Ovary (tissue), 9 donors: ENCODE measurements around the gene FAM222A. TPM values are rescaled to one million over a fixed set of nuclear protein-coding genes. Genes with fewer than 3 reads are reported as not detected.

Experiments
- DNase-seq, 5 donors: peaks; one replicate each; pipeline ENCODE4 v3.0.0-alpha.2; 2019 to 2020
- H3K27ac ChIP-seq, 2 donors: fragments of 200-600 bp; one replicate each; pipeline versions ENCODE4 v1.5.1 to v1.8.0; 2019 to 2022
- H3K27me3 ChIP-seq: fragments of 200-600 bp; one replicate; pipeline ENCODE4 v1.8.0; 2022
- H3K36me3 ChIP-seq: fragments of 200-600 bp; sonication (generic); one replicate; pipeline ENCODE4 v1.5.1; 2019
- H3K4me1 ChIP-seq: one replicate; pipeline ENCODE4 v1.8.1; 2013; ENCODE audit warnings: mild to moderate bottlenecking, moderate library complexity; ENCODE audit not compliant: insufficient read depth
- H3K4me3 ChIP-seq: fragments of 200-600 bp; sonication (generic); one replicate; pipeline ENCODE4 v1.5.1; 2017
- H3K9me3 ChIP-seq, 2 donors: fragments of 200-600 bp in 1 of 2; sonication (generic) in 1 of 2; one replicate each; pipeline versions ENCODE4 v1.5.1 to v1.8.1; 2013 to 2019; ENCODE audit warnings: mild to moderate bottlenecking in 1 of 2, moderate library complexity in 1 of 2
- CTCF ChIP-seq, 3 donors: fragments of 450-650 bp in 2 of 3; fragments of 200-600 bp in 1 of 3; IDR thresholded peaks; one replicate each; pipeline versions ENCODE4 v1.5.1 to v1.8.0; 2016 to 2022; ENCODE audit warnings: antibody characterized with exemption in 3 of 3, mild to moderate bottlenecking in 1 of 3
- EP300 ChIP-seq: sonication (generic); formaldehyde crosslinking; IDR thresholded peaks from one replicate; pipeline ENCODE4 v1.6.1; 2017; ENCODE audit warnings: antibody characterized with exemption
- POLR2A ChIP-seq: fragments of 450-650 bp; IDR thresholded peaks from one replicate; pipeline ENCODE4 v1.6.1; 2017; ENCODE audit warnings: antibody characterized with exemption, mild to moderate bottlenecking, moderate library complexity
- WGBS, 3 donors: extraction: QIAGEN DNeasy Blood & Tissue Kit in 1 of 3; methylation state at CpG; one replicate each; pipeline versions ENCODE4 v1.1.5 to v1.1.7; 2013 to 2017; 5-methylcytosine and 5-hydroxymethylcytosine counted together
- intact Hi-C, 4 donors: fragments of 100-400 bp; cut with DNase I; formaldehyde crosslinking; loops; one replicate each; pipeline versions ENCODE4 v1.11.0 to v1.15.1; 2022 to 2023
- polyA plus RNA-seq, 2 donors: library from polyadenylated mRNA; stranded (reverse); fragments of 200-250 nt in 1 of 2; fragments of 350-450 nt in 1 of 2; fragmentation: Illumina TruSeq in 1 of 2; extraction: RNeasy Lipid Tissue Mini Kit (QIAGEN cat#74804) in 1 of 2; gene quantifications; one replicate each; pipeline ENCODE4 v1.2.3, GENCODE V29; 2013 to 2014
- total RNA-seq, 7 donors: library from RNA; depleted of rRNA in 2 of 7; stranded (reverse); fragments of >200 nt in 2 of 7; fragmentation: NEBNext Ultra II Directional in 3 of 7; extraction: Animal tissue kit (Norgen Biotek cat#: 25700) in 3 of 7; gene quantifications; one replicate each; pipeline versions ENCODE4 v1.1.0 to v1.2.4, GENCODE V29; 2016 to 2023
- donor health status: DM: no; HTN: no; CAD: no; lungs with moderate emphysema.
- donor health status: DM: no; HTN: no; CAD: no.
- donor health status: Bipolar disorder and iron deficiency.
- donor health status: DM: yes; HTN: yes; CAD: no.
- donor health status: DM: no; HTN: no; CAD: no.
- donor health status: DM: yes; HTN: yes; CAD: no.

FAM222A gene
- total and polyA plus RNA-seq, 9 donors, result 4.8 to 28.4 (median 13.7) TPM

- H3K27me3 ChIP-seq, result no peaks in the 10 kb centered on the region
- no peak overlapping the region for H3K4me3 ChIP-seq
- H3K27ac ChIP-seq, result no peak overlapping the region
- no peaks in the 10 kb centered on the region for H3K36me3 ChIP-seq
- TF ChIP-seq POLR2A (no peak), EP300 (no peak), CTCF (IDR thresholded peaks at IDR 0.05) (no peak)
- intact Hi-C loops, result no loop called here
- no peaks in the 10 kb centered on the region for H3K9me3 ChIP-seq
- DNase-seq, result no peak
- 75 to 84% (median 83%) methylated on average over 12 of the region's 12 CpGs for WGBS, 3 donors
- no peaks in the 10 kb centered on the region for H3K4me1 ChIP-seq
Measured at GRCh38 chr12:109695416-109695815, 18.2 kb upstream of the FAM222A start.

- Histone ChIP-seq H3K27me3 (no peaks in the 10 kb centered on the region), H3K9me3 (no peaks in the 10 kb centered on the region), H3K4me3 (no peak overlapping the region), H3K4me1 (no peaks in the 10 kb centered on the region), H3K27ac (no peak overlapping the region), H3K36me3 (no peaks in the 10 kb centered on the region)
- DNase-seq, result no peak
- intact Hi-C loops, result no loop called here
- TF ChIP-seq POLR2A (no peak), CTCF (IDR thresholded peaks at IDR 0.05) (no peak), EP300 (no peak)
- WGBS, 3 donors, result 32 to 42% (median 39%) methylated on average over 6 of the region's 6 CpGs
Measured at GRCh38 chr12:109695961-109696461, 17.6 kb upstream of the FAM222A start.

GRCh38 chr12:109696485-109697269 is 16.9 kb upstream of the FAM222A start:
- TF ChIP-seq EP300, result no peak
- no peak for TF ChIP-seq CTCF (IDR thresholded peaks at IDR 0.05)
- no peak for TF ChIP-seq POLR2A
- Histone ChIP-seq H3K9me3 (no peaks in the 10 kb centered on the region), H3K4me1 (no peaks in the 10 kb centered on the region), H3K27ac (no peak overlapping the region), H3K4me3 (no peak overlapping the region), H3K36me3 (no peaks in the 10 kb centered on the region), H3K27me3 (no peaks in the 10 kb centered on the region)
- WGBS, 3 donors, result 66 to 68% (median 67%) methylated on average over 6 of the region's 6 CpGs
- no peak for DNase-seq
- intact Hi-C loops, result no loop called here

GRCh38 chr12:109697270-109697553 is 16.4 kb upstream of the FAM222A start:
- WGBS, 3 donors, result 91 to 93% (median 92%) methylated on average over 2 of the region's 2 CpGs
- Histone ChIP-seq H3K27ac (no peak overlapping the region), H3K36me3 (no peaks in the 10 kb centered on the region), H3K27me3 (no peaks in the 10 kb centered on the region), H3K4me3 (no peak overlapping the region), H3K4me1 (no peaks in the 10 kb centered on the region), H3K9me3 (no peaks in the 10 kb centered on the region)
- intact Hi-C loops, result no loop called here
- TF ChIP-seq EP300, result no peak
- no peak for TF ChIP-seq CTCF (IDR thresholded peaks at IDR 0.05)
- TF ChIP-seq POLR2A, result no peak
- no peak for DNase-seq
